Measurements from ENCODE around the gene ARRB1. TPM values are rescaled to one million over a fixed set of nuclear protein-coding genes. Genes with fewer than 3 reads are reported as not detected.

Gene ARRB1
- total and polyA plus RNA-seq, 7 donors, result 3.6 to 17.3 (median 7.4) TPM

DNA sequence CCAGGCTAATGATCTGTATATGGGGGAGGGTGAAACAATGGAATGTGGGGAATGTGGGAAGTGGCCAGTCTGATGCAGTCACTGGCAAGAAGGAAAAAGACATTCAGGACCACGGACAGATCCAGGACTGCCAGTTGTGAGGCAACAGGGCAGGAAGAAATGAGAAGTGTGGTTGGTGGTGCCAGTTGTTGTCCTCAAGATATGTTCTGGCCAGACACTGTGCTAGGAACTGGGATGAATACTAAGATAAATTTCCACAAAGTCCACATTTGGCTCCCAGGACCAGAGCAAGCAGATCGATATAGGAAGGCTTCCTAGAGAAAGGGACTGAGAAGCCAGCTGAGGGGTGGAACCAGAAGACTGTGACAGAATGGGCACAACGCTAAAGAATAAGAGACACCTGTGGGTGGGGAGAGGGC lies 117.7 kb downstream of the ARRB1 start:
- TF ChIP-seq, protein P1, sequence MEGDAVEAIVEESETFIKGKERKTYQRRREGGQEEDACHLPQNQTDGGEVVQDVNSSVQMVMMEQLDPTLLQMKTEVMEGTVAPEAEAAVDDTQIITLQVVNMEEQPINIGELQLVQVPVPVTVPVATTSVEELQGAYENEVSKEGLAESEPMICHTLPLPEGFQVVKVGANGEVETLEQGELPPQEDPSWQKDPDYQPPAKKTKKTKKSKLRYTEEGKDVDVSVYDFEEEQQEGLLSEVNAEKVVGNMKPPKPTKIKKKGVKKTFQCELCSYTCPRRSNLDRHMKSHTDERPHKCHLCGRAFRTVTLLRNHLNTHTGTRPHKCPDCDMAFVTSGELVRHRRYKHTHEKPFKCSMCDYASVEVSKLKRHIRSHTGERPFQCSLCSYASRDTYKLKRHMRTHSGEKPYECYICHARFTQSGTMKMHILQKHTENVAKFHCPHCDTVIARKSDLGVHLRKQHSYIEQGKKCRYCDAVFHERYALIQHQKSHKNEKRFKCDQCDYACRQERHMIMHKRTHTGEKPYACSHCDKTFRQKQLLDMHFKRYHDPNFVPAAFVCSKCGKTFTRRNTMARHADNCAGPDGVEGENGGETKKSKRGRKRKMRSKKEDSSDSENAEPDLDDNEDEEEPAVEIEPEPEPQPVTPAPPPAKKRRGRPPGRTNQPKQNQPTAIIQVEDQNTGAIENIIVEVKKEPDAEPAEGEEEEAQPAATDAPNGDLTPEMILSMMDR (IDR thresholded peaks at IDR 0.05), result no peak
- Histone ChIP-seq H3K4me1 (no peaks in the 10 kb centered on the region), H3K4me3 (no peak overlapping the region), H3K27me3 (ENCODE audit: insufficient read depth in 3 of 3, low read length in 2 of 3) (peaks cover 0 to 15% (median 0%) of the 10 kb centered on the region in 3 donors), H3K27ac (no peak overlapping the region), H3K36me3 (ENCODE audit: insufficient read depth in 1 of 2, low read depth in 1 of 2) (no peaks in the 10 kb centered on the region), H3K9me3 (no peaks in the 10 kb centered on the region)
- ATAC-seq (no peak), DNase-seq (no peak)
- intact Hi-C loops (cut with DNase I), result no loop called here
- WGBS, 3 donors, result 43 to 49% (median 44%) methylated on average over 3 of the region's 3 CpGs

DNA sequence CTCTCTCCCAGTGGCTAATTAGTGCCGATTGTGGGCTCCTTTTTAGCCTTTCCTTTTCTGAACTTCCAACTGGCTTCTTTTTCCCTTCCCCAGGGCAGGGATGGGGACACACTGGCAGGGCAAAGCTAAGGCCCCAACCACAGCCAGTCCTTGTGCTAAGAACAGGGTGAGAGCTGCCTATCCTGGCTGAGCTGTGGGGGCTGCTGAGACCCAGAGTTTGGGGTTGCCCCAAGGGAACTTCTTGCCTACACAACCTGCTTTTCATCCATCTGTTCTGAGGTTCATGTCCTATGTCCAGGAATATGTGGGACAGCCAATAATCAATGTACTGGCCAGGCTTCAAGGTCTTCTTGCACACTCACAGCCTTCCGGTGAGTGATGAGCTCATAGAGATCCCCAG lies 120.8 kb downstream of the ARRB1 start:
- ATAC-seq, result no peak
- intact Hi-C loops (cut with DNase I), result no loop called here
- Histone ChIP-seq H3K27me3 (ENCODE audit: insufficient read depth in 3 of 3, low read length in 2 of 3) (peaks cover 0 to 18% (median 0%) of the 10 kb centered on the region in 3 donors), H3K4me3 (no peak overlapping the region), H3K9me3 (no peaks in the 10 kb centered on the region), H3K4me1 (no peaks in the 10 kb centered on the region), H3K36me3 (ENCODE audit: insufficient read depth in 1 of 2, low read depth in 1 of 2) (no peaks in the 10 kb centered on the region), H3K27ac (no peak overlapping the region)
- TF ChIP-seq, protein P1 (IDR thresholded peaks at IDR 0.05), result no peak
- WGBS, 3 donors, result 65 to 75% (median 75%) methylated on average over 2 of the region's 2 CpGs
- no peak for DNase-seq

DNA sequence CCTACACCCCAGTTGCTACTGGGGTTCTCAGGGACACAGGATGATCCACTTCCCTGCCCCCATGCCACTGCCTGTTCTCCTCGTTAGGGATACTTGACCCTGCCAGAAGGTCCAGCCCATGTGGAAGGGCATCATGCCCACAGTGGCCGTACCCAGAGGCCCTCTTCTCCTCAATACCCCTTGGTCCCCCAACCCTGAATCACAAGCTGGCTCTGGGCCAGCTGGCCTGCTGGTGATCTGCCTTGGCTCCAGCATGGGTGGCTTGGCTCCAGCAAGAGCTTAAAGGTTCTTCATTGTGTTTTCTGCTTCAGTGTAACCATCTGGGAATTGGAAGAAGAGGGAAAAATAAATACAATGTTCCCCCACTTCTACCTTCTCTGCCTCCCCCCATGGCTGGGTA lies 122.0 kb downstream of the ARRB1 start:
- no peaks in the 10 kb centered on the region for H3K36me3 ChIP-seq (ENCODE audit: insufficient read depth in 1 of 2, low read depth in 1 of 2)
- intact Hi-C loops (cut with DNase I), result no loop called here
- 29 to 38% (median 37%) methylated on average over 2 of the region's 2 CpGs for WGBS, 3 donors

DNA sequence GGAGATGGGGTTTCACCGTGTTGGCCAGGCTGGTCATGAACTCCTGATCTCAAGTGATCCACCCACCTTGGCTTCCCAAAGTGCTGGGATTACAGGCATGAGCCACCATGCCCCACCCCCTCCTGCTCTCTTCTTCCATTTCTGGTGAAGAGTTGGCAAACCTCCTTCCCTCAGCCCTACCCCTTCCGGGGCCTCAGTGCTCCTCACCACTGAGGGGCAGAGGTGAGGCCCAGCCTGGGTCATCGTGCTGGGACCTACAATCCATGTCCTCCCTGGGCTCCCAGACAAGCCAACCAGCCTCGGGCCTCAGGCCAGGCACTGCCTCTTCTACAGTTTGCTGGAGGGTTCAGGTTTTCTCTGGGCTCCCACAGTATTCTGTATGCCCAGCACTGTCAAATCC lies 125.7 kb downstream of the ARRB1 start:
- Histone ChIP-seq H3K27ac (no peak overlapping the region), H3K4me3 (no peak overlapping the region), H3K9me3 (no peaks in the 10 kb centered on the region), H3K27me3 (ENCODE audit: insufficient read depth in 3 of 3, low read length in 2 of 3) (peaks cover 0 to 3% (median 0%) of the 10 kb centered on the region in 3 donors), H3K4me1 (no peaks in the 10 kb centered on the region), H3K36me3 (ENCODE audit: insufficient read depth in 1 of 2, low read depth in 1 of 2) (no peaks in the 10 kb centered on the region)
- TF ChIP-seq, protein P1 (IDR thresholded peaks at IDR 0.05), result no peak
- WGBS, 3 donors, result 46 to 59% (median 51%) methylated on average over 4 of the region's 4 CpGs
- ATAC-seq (no peak), DNase-seq (no peak)
- intact Hi-C loops (cut with DNase I), result no loop called here

More for the DNA sequence above, 122.0 kb downstream of the ARRB1 start:
- ATAC-seq (no peak), DNase-seq (no peak)
- H3K9me3 ChIP-seq, result no peaks in the 10 kb centered on the region
- no peak overlapping the region for H3K4me3 ChIP-seq
- peaks cover 0 to 18% (median 0%) of the 10 kb centered on the region in 3 donors for H3K27me3 ChIP-seq (ENCODE audit: insufficient read depth in 3 of 3, low read length in 2 of 3)
- no peak overlapping the region for H3K27ac ChIP-seq
- TF ChIP-seq, protein P1 (IDR thresholded peaks at IDR 0.05), result no peak
- H3K4me1 ChIP-seq, result no peaks in the 10 kb centered on the region

DNA sequence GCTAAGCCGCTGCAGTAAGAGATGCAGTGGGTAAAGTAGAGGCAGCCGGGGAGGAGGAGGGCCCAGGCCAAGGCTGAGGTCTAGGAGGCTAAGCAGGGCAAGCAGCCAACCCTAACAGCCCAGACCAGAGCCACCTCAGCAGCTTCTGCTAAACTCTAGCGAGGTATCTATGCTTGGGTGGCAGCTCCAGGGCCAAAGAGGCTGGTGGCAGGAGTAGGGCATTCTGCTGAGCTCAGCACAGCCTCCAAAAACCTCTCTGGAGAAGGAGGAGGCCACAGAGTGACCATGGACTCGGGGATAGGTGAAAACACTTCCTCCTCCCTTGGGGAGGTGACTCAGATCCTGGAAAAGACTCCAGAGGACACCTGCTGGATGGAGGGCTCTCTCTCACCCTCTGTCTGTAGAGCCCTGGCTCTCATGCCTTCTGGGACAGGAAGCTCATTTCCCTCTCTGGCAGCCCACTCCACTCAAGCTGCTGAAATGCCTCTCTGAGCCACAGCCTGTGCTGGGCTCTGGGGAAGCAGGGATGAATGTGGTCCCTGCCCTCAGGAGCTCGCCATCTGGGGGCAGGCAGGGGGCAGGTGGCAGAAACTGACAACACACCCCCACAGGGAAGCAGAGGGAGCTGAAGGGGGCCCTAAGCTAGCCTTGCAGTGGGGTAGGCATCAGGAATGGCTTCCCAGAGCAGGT lies 127.4 kb downstream of the ARRB1 start:
- Histone ChIP-seq H3K4me3 (no peak overlapping the region), H3K27ac (no peak overlapping the region), H3K36me3 (ENCODE audit: insufficient read depth in 1 of 2, low read depth in 1 of 2) (no peaks in the 10 kb centered on the region), H3K9me3 (no peaks in the 10 kb centered on the region), H3K27me3 (ENCODE audit: insufficient read depth in 3 of 3, low read length in 2 of 3) (peaks cover 0 to 3% (median 0%) of the 10 kb centered on the region in 3 donors), H3K4me1 (no peaks in the 10 kb centered on the region)
- ATAC-seq (no peak), DNase-seq (no peak)
- 41 to 47% (median 44%) methylated on average over 5 of the region's 5 CpGs for WGBS, 3 donors
- TF ChIP-seq, protein P1 (IDR thresholded peaks at IDR 0.05), result no peak
- intact Hi-C loops (cut with DNase I), result no loop called here

Measured in psoas muscle (tissue), 8 donors.